ENCODE measurements around the gene PPP6R2.
A peak's percentile ranks its signal among the peaks of the same experiment; 100 is the strongest.

DNA sequence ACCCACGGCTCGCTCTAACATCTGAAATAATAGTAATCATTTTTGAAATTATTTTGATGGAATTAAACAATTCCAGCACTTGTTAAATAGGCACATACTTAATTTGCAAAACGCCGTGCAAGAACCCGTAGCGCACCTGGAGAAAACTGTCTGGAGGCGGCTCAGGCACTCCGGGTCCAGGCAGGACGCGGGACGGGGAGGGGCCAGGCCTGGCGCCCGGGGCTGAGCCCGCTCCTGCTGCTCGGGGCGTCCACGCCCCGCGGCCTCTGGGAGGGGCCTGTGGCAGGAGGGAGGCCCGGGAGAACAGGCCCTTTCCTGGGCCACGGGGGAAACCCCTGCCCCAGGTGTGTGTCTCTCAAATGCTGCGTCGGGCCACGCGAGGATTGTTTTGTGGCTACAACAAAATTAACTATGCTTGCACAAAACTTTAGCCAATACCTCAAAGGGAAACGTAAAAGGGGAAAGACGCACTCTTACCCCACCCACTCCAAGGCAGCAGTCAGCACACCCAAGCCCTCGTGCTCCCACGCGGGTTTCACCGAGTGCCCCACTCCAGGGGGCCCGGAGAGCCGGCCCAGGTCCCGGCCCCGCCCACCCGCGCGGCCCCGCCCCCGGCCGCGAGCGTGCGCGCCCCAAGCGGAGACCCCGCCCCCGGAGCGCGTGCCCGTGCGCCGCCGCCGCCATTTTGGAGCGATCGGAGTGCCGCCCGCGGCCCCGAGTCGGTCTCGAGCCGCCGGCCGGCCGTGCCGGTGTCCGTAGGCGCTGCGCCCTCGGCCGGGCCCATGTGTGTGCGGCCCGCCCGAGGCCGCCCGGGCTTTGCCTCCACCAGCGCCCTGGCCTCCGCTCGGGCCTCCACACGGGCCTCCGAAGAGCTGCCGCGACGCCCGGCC lies at the start of gene PPP6R2:
- TF ChIP-seq, protein P1, sequence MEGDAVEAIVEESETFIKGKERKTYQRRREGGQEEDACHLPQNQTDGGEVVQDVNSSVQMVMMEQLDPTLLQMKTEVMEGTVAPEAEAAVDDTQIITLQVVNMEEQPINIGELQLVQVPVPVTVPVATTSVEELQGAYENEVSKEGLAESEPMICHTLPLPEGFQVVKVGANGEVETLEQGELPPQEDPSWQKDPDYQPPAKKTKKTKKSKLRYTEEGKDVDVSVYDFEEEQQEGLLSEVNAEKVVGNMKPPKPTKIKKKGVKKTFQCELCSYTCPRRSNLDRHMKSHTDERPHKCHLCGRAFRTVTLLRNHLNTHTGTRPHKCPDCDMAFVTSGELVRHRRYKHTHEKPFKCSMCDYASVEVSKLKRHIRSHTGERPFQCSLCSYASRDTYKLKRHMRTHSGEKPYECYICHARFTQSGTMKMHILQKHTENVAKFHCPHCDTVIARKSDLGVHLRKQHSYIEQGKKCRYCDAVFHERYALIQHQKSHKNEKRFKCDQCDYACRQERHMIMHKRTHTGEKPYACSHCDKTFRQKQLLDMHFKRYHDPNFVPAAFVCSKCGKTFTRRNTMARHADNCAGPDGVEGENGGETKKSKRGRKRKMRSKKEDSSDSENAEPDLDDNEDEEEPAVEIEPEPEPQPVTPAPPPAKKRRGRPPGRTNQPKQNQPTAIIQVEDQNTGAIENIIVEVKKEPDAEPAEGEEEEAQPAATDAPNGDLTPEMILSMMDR (IDR thresholded peaks at IDR 0.05): peak in 1 of 7 experiments; percentile 2
- TF ChIP-seq POLR2AphosphoS5 (IDR thresholded peaks at IDR 0.05) (peak in 1 of 3 donors; percentile 57), POLR2A (IDR thresholded peaks at IDR 0.05) (no peak)
